WI38 (cell line): ENCODE results near the gene LANCL2.

ENCODE experiments used
- H3K4me3 ChIP-seq: 2 replicates; pipeline ENCODE4 v1.5.1; 2011; ENCODE audit warnings: low read depth, mild to moderate bottlenecking, control low read depth, low read length
- TF ChIP-seq, protein P1 (sequence below): IDR thresholded peaks from 2 replicates; pipeline ENCODE4 v1.5.1; 2012; ENCODE audit warnings: low read depth, mild to moderate bottlenecking, control low read depth, low read length

Gene LANCL2

DNA sequence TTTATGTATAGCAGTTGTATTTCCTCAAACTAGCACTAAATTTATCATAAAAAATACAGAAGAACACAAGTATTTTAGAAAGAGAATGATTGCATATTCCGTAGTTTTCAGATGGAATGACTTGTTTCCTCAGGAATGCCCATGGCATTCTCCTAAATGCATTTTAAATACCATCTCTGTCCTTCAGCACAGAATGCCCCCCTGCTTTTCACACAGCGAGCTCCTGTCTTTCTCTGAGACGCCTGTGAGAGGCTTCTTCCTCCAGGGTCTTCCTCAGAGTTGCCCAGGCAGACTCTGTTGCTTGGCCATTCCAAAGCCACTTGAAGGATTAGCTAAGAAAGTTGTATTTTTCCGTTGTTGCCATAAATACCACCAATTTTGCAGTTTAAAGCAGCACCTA is 10.1 kb downstream of the LANCL2 start:
- H3K4me3 ChIP-seq, result no peak overlapping the region
- TF ChIP-seq, protein P1, sequence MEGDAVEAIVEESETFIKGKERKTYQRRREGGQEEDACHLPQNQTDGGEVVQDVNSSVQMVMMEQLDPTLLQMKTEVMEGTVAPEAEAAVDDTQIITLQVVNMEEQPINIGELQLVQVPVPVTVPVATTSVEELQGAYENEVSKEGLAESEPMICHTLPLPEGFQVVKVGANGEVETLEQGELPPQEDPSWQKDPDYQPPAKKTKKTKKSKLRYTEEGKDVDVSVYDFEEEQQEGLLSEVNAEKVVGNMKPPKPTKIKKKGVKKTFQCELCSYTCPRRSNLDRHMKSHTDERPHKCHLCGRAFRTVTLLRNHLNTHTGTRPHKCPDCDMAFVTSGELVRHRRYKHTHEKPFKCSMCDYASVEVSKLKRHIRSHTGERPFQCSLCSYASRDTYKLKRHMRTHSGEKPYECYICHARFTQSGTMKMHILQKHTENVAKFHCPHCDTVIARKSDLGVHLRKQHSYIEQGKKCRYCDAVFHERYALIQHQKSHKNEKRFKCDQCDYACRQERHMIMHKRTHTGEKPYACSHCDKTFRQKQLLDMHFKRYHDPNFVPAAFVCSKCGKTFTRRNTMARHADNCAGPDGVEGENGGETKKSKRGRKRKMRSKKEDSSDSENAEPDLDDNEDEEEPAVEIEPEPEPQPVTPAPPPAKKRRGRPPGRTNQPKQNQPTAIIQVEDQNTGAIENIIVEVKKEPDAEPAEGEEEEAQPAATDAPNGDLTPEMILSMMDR, result no peak

DNA sequence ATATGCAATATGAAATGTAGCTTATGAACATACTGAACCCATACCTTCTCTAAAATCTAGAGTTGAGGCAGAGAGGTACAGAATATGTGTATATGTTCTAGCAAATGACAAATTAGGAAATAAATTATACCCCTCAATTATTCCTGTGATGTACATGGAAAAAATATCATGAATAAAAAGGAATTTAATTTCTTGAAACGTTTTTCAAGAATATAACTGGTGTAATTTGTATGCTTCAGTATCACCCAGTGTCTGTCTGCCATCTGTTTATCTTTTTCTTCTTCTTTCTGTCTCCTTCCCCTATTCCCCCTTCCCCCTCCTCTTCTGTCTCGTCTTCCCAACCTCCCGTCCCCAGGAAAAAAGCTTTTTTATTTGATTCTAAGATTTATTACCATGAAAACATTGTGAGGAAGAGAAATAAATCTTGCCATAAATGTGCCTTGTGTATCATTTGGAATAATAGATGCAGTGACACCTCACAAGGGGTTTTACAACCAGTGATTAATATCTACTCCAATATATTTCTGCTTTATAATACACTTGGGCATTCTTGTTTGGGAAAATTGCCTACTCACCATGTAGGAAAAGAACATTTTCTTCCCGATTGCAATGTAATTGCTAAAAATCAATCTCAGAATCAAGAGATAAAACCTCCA is 12.2 kb downstream of the LANCL2 start:
- H3K4me3 ChIP-seq, result no peak overlapping the region
- TF ChIP-seq, protein P1, result no peak

- no peak overlapping the region for H3K4me3 ChIP-seq
- TF ChIP-seq, protein P1, result no peak
Measured at GRCh38 chr7:55379285-55379684, 14.1 kb downstream of the LANCL2 start.

DNA sequence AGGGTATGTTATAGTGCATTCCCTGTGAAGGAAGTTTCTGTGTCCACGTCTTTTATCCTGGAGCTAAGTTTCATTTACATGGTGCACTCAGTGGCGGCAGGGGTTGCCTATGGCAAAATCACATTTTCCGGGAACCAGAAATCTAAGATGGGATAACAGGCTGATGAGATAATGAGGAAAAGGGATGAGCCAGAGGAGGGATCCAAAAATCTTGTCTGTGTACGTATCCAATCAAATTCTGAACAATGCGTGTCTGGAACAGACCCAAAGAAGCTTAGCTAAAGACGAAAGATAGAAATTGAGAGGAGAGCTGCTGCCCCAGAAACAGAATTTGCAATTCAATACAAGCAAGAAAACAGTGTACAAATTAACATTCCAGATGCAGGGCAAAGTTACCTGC is 16.1 kb downstream of the LANCL2 start:
- H3K4me3 ChIP-seq, result no peak overlapping the region
- TF ChIP-seq, protein P1, result no peak

GRCh38 chr7:55381696-55382095 is 16.6 kb downstream of the LANCL2 start:
- H3K4me3 ChIP-seq, result no peak overlapping the region
- TF ChIP-seq, protein P1, result no peak

DNA sequence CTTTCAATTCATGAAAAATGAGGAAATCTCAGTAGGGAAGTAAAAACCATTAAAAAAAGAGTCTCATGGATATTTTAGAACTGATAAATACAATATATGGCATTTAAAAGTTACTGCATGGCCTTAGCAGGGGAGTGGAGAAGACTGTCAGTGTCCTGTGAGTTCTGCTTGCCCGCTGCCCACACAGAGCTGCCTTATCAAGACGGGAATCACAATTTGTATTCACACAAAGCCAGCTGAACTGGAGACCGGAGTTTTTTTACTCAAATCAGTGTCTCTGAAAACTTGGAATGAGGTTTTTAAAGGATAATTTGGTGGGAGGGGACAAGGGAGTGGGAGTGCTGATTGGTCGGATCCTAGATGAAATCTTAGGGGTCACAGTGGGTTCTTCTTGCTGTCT is 17.1 kb downstream of the LANCL2 start:
- TF ChIP-seq, protein P1, result no peak
- no peak overlapping the region for H3K4me3 ChIP-seq

DNA sequence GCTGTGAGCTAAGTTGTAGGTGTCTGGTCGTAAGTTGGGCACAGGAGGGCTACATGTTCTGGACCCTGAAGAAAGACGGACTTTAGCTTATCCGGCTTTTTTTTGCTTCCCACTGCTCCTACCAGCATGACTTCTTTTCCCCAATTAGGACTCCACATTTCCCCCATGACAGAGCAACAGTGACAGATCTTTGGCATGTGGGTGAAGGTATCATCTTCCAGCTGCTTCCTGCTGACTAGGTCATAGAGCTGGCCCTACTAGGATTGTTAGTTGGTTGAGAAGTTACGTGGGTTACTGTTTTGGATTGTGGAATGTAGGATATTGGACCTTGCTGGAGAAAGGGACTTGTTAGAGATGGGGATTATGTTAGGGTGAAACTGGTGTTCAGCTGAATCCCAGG is 21.4 kb downstream of the LANCL2 start:
- no peak overlapping the region for H3K4me3 ChIP-seq
- TF ChIP-seq, protein P1, result no peak
